ENCODE measurements around the gene GGT6.

GGT6 gene

DNA sequence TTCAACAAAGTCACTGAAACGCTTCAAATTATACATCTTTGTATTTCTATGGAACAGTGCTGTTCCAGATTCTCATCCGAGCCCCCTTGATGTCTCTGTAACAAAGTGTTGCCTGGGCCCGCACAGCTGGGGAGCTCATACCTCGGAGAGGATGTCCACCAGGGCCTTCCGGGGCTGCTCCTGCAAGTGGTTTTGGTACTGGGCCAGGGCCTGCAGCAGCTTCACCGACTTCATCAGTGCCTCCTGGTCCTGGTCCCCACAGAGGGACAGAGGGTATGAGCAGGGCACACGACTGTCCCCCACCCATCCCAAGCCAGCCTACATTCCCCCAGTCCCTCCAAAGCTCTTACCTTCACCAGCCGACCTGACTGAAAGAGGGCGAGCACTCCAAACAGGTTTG is 6.7 kb downstream of the GGT6 start:
- DNase-seq (ENCODE audit: low spot score): no peak

DNA sequence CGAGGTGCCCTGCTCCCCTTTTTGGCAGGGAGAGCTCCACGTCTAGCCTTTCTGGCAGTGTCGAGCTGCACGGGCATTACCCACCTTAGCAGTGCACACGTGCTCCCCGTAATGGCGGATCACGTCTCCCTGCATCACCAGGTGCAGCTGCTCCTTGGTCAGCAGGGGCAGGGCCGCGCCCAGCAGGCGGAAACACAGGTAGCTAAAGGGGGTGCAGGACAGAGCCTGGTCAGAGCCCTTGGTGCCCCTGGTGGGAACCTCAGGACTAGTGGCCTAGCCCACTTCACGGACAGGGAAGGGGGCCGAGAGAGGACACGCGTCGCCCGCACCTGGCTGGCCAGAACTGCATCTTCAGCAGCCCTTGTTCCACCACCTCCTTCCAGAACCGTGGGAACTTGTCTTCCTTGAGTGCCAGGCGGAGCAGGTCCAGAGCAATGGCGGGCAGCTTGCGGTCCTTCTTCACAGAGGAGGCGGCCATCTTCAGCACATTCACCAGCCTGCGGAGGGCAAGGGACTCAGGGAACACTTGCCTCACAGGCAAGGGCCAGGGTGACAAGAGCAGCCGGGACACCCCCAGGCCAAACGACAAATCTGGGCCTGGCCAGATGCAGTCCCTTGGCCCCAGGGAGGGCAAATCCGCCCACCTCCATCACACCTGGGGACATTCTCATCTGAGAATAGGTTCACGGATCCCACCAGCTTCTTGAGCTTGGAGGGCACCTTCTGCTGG is 8.4 kb downstream of the GGT6 start:
- DNase-seq (ENCODE audit: low spot score): no peak

DNA sequence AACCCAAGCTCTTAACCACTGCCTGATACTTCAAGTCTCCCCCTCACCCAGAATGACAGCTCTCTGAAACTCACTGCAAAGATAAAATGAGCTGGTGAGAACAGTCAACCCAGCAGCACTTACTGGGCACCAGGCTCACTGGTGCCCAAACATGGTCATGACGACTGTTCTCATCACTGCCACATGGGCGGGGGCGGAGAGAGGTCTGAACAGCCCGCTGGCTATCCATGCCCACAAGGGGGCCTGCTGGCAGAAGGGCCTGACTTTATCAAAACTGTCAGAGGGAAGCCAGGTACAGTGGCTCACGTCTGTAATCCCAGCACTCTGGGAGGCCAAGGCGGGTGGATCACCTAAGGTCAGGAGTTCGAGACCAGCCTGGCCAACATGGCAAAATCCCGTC is 9.2 kb downstream of the GGT6 start:
- no peak for DNase-seq (ENCODE audit: low spot score)

DNA sequence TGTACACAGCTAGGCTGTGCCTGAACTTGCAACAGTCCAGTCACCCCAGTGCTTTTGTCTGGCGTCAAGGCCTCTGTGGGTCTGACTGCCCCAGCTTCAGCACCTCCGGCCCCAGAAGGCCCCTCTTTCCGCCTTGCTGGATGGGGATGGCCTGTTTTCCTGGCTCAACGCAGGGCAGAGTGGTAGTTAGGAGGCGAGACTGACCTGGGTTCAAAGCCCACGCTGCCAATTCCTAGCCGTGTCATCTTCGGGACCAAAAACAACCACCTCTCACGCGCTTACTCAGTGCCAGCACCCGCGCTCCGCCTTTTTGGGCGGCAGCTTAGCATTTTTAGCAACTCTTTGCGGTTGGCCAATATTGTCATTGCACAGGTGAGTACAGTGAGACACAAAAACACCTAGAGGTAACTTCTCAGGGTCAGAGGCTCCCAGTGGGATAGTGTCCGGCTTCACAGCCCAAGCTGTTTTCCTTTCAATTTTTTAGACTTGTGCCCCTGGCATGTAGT is 9.8 kb downstream of the GGT6 start:
- no peak for DNase-seq (ENCODE audit: low spot score)

DNA sequence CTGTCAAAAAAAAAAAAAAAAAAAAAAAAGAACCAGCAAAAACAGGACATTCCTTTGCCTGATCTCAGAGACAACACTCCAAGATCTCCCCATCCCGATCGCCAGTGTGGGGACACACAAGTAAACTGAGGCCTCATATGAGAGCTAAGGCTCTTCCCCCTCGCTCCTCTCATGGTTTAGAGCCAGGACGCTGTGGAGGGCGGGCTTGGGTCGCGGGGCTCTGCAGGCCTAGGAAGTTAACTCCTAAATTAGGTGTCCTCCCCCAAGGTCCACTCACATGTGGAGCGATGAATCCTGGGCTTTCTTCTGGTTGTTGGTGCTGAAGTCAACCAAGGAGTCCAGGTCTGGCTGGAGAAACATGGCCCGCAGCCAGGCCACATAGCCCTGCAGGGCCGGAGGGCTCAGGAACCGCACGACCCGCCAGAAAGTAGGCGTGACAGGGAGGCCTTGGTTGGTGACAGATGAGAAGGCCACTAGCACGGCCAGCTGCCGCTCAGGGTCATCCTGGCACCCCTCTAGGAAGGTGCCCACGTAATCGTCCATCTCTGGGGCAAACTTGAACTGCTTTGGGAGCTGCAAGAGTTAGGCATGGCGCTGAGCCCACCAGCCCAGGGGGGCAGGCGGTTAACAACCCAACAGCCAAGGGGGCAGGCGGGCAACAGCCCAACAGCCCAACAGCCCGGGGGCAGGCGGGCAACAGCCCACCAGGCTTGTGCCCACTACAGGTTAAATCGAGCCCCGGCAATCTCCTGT is 10.4 kb downstream of the GGT6 start:
- no peak for DNase-seq (ENCODE audit: low spot score)

DNA sequence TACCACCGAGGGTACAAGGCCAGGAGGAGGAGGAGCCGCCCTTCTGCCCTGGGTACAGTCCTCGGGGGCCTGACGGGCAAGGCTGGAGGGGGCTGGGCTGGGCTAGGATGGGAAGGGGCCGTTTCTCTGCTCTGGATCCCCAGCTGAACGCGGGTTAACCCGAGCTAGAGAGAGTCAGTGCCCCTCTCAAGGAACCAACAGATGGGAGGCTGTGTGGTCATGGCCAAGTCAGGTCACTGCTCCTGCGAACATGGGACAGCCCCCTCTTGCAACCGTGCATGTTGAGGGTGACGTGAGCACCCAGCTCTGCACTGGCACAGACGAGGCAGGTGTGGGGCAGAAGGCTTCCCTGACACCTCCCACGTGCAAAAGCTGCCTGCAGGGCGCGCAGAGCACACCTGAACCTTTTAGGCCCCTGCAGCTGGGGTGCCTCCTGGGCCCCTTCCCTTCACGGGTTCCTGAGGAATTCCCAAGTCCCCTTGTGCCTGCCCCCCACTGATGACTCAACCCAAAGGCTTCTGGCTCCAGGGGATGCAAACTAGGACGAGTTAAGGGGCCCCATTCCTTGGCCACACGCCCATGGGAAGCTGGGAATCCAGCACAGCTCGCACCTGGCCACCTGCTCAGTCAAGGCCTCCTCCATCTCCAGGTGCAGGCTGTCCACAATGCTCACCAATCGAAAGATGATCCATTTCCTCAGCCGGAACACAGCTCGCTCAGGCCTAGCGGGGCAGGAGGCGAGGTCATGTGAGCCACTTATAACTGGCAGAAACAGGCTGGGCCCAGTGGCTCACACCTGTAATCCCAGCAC is 11.5 kb downstream of the GGT6 start:
- no peak for DNase-seq (ENCODE audit: low spot score)

DNA sequence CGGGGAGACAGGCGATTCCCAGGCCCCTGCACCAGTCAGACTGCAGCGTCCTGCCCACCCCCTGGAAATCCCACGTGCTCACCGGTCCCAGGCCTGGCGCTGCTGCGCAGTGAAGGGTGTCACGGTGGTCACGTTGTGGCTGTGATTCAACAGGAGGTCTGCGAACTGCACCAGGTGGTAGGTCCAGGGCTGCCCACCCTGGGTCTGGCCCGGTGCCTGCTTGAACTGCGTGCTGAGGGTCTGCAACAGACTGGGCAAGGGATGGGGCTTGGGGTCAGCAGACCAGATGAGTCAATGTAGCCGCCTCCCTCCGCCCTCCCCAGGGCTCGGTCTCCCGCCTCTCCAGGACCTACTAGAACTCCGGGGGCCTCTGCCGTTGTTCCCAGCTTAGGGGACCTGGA is 12.3 kb downstream of the GGT6 start:
- DNase-seq (ENCODE audit: low spot score): no peak

DNA sequence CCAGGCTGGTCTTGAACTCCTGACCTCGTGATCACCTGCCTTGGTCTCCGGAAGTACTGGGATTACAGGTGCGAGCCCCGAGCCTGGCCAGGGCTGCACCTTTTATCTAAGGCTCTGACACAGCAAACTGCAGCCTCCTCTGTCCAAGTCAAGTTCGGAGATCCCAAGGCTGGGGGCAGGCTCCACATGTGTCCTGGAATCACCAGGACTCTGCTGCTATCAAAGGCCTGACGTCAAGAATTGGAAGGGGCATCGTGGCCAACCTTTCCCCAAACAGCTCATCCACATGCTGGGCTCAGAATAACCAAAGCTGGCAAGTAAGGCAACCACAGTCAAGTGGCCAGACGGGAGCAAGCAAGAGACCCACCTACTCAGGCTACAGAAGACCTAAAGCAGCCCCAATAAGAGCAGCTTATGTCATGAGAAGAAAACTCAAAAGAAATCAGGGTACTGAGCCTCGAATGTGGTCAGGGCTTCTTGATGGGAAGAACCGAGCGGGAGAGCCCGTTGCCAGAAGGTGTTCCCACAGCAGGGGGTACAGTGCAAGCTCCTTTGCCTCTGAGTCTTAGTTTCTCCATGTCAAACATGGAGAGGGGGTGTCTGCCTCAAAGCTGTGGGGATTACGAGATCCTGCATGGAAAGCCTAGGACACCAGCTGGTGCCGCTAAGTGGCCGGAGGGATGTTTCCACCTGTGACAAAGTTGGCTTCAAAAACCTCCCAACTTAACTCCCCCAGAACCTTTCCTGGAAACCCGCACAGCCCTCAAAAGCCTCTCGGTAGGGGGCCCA is 13.1 kb downstream of the GGT6 start:
- no peak for DNase-seq (ENCODE audit: low spot score)

DNA sequence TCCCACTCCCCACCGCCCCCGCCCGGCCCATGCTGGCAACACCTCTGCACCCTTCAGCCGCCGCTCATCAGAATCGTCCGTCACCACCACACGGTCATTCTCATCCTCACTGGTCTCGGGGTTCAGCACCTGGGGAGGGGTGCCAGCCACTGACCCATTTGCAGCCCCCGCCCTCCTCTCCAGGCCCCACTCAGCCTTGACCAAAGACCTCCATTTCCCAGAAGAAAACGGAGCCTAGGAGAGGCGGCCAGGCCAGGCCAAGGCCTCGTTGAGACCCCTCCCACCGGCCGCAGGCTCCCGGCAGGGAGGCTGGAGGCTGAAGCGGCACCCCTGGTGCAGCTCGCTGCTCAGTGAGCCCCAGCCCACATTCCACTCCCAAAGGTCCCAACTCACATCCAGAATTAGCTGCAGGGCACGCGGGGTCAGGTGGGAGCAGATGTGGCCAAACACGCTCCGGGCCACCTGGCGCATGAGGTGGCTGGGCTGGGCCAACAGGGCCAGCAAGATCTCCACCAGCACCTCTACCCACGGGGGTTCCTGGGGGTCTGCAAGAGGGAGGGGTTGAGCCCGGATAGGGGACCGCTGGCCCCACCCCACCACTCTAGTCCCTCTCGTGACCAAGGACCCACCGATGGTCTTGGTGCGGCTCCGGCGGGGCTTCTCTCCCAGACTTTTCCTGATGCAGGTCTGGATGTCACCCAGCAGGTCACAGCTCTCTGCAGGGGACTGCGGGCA is 15.0 kb downstream of the GGT6 start:
- DNase-seq (ENCODE audit: low spot score): no peak

DNA sequence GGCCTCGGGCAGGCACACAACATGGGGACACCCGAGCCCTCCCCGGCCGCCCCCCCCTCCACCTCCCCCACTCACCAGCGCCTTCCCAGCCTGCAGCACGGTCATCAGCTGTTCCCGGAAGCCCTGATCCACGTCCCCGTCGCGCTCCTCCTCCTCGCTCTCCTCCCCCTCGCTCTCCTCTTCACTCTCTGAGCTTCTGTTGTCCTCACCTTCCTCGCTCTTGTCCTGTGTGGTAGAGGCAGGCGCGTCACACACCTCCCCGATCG is 15.5 kb downstream of the GGT6 start:
- no peak for DNase-seq (ENCODE audit: low spot score)

DNA sequence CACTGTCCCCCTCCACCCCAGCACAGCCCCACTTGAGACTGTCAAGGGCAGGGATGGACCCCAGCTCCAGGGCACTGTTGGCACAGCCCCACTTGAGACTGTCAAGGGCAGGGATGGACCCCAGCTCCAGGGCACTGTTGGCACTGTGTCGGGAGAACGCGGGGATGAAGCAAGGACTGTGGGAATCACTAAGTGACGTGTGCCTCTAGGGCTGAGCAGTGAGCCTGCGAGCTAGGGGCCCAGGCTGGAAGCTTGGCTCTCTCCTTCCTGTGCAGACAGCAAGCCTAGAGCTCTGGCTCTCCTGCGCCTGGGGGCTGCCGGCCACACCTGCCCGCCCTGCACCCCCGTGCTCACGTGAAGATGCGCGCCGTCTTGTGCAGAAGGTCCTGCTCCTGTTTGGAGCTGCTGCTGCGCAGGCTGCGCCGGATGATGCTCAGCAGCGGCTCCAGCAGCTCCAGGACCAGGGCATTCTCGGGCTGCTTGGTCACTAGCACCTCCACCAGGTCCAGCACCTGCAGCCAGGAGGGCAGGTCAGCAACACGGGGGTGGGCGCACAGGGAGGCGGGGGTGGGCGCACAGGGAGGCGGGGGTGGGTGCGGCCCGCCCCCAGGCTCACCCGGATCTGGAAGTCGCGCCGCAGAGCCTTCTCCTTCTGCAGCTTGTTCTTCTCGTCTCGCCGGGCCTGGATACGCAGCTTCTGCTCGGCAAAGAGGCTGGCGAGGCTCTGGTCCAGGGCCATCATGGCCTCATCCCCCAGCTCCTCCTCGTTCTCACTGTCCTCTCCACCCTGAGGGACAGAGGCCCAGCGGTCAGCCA is 16.0 kb downstream of the GGT6 start:
- DNase-seq (ENCODE audit: low spot score): no peak

DNA sequence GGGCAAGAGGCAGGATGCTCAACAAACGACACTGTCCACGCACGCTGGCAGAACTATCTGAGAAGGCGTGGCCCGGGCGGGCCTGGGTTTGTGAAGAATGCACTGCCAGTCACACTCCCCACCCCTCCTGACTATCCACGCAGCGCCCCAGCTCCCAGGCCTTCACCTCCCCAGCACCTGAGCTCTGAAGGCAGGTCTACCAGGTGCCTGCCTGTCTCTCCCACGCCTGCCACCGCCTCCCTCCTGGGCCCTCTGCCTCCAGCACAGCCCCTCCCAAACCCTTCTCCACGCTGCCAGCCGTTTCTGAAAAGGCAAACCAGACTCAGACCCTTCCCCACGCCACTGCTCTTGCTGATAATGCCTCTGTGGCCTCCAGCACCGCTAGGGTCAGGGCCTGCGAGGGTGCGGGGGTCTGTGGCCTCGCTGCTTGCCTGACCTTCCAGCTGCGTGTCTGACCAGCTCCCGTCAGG is 16.8 kb downstream of the GGT6 start:
- peak; percentile 72 for DNase-seq (ENCODE audit: low spot score)

DNA sequence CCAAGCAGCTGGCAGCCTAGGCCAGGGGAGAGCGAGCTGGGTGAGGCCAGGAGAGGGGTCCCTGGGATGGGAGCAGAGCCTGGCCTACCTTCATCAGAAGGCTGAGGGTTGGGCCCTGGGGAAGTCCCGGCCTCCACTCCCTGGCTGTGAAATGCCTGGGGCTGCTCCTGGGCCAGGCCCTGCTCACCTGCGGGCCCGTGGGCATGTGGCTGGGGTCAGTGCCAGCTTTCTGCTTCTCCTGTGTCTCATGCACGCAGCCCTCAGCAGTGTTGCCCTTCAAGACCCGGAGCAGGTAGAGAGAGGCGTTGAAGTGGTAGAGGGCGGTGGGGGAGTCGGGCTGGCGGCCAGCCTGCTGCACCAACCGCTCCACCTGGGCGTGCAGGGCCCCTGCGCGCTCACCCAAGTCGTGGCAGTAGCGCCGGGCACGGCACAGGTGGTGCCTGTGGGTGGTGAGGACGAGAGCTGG is 17.6 kb downstream of the GGT6 start:
- DNase-seq (ENCODE audit: low spot score): no peak

DNA sequence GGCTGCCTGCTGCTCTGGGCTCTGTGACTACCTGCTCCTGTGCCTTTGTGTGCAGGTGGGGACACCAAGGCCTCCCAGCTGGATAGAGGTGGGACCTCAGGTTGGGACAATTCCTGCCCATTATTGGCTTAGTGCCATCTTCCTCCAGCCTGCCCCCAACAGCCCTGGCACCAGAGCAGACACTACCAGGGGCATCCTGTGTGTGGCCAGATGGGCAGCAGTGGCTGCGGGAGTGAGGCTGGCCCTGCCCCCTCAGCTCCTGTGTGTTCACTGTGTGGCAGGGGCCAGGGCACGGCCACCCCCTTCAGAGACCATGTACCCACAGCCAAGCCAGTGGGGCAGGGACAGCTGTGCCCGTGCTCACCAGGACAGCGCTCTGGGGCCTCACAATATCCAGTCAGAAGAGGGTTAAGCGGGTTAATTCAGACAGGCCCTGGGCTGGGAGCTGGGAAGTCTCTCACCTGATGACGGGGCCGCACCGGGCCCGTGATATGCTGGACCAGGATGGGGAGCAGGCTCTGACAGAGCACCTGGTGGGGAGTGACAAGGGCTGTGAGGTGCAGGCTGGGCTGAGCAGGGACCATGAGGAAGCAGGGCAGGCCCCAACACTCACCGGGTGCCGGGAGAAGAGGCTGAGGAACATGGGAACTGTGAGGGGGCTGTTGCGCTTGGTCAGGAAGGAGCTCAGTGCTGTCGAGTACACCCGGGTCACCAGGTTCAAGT is 18.2 kb downstream of the GGT6 start:
- no peak for DNase-seq (ENCODE audit: low spot score)

DNA sequence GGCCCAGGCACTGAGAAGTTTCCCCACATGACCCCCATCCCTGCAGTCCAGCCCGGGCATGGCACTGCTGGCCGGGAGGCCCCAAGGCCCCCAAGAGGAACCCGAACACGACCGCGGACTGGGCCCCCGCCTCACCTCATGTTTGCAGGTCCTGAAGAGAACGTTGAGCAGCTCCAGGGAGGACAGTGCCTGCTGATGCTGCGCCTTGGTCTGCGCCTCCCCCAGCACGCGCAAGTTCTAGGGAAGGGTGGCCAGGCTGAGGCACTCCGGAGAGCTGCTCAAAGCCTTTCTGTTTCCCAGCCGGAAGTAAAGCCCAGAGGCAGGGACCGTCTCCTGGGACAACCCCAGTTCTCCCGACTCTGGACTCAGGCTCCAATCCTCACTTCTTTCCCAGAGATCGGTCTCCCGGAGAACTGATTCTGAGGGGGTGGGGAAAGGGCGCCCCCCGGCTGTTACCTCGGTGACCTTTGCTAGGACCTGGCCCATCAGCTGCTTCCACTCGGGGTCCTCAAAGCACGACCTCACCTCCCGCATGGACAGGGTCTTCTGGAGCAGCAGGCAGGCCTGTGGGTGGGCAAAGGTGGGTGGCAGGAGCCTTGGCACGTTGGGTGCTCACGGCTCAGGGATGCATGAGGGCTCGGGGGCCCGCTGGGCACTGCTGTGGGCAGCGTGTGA is 18.9 kb downstream of the GGT6 start:
- no peak for DNase-seq (ENCODE audit: low spot score)

DNA sequence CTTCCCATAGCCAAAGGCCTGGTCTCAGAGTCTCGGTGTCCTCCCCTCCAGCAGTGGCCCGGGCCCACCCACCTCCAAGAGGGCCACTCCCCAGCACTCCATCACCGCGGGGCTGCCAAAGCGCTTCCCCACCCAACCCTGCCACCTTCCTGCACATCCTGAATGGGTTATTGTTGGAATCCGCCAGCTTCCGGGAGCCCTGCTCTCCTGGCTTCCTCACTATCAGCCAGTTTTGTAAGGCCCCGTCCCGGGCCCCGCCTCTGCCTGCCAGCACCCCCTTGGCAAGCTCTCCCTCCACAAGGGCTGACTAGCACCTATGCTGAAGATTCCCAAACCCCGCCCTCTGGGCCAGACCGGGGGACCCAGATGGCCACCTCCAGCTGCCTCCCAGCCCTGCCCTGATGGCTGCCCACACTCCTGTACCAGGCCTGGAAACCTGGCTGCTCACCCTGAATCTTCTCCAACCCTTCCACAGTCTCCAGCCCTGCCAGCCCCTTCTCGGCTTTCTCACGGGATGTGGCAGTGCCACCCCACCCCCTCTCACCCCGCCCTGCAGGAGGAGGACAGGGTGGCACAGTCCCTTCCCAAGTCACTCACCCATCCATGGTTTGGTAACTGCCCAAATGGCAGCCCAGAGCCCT is 19.6 kb downstream of the GGT6 start:
- no peak for DNase-seq (ENCODE audit: low spot score)

DNA sequence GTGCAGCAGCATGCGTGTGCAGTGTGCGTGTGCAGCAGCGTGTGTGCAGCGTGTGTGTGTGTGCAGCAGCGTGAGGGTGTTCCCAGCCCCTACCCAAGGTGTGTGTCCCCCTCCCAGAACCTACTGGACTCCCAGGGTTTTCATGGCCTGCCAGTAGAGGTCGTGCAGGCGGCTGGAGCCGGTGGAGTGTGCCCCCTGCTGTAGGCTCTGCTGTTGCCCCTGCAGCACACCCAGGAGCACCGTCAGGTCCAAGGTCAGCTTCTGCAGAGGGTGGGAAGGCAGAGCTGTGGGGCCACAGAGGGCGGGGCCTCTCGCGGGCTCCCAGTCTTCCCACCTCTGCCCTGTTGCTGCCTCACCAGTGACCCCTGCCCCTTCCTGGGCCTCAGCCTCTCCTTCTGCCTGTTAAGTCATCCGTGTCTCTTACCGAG is 20.1 kb downstream of the GGT6 start:
- no peak for DNase-seq (ENCODE audit: low spot score)

DNA sequence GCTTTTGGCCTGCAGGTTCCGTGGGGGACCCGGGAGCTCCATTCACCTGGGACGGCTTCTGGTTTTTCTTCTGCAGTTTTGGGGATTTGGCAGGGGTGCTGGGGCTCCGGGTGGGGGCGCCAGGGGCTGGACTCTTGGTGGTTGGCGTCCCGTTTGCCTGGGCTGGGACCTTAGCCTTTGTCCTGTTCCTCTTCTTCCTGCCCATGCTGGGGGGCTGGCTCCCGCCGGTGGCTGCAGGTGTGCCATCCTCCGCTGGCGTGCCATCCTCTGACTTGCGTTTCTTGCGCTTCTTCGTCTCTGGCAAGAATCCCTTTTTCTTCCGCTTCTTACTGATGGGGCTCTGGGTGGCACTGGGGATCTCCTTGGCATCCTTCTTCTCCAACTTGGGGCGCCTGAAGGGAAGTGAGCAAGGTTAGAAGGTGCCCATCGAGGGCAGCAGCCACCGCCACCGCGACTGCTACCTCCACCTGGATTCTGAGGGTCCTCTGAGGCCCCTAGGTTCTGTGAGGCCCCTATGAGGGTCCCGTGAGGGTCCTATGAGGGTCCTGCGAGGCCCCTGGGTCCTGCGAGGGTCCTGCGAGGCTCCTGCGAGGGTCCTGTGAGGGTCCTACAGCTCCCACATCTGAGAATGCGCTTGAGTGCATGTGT is 20.7 kb downstream of the GGT6 start:
- DNase-seq (ENCODE audit: low spot score): no peak

Data from putamen (tissue), 1 donor.